ENCODE measurements around the gene AQP12B. TPM values are rescaled to one million over a fixed set of nuclear protein-coding genes. Genes with fewer than 3 reads are reported as not detected.
"Not testable (repeated sequence)": the region's sequence is repeated elsewhere in the genome, so short reads cannot be mapped to it uniquely, and the experiment has no call there.

Gene AQP12B
- total RNA-seq (2022), result not detected in 2 replicates
- Bru-seq, nascent RNA, result not detected
- BruChase-seq, experiment 1, labeled RNA remaining after a 2-hour chase, result not detected
- not detected for BruChase-seq, experiment 2, labeled RNA remaining after a 6-hour chase
- long read RNA-seq, result 0 reads

GRCh38 chr2:240682431-240683224 lies at the start of gene AQP12B:
TSS of gene AQP12B (minus strand) at chr2:240682885. CDS start at chr2:240682837, 48 bp downstream.
- H3K4me3 Mint-ChIP-seq (ENCODE audit: unreplicated experiment); H3K9me3 ChIP-seq; DNase-seq; H3K27me3 ChIP-seq (replicated peaks; ENCODE audit: control insufficient read depth, insufficient read depth, low read length); intact Hi-C loops (cut with micrococcal nuclease; ENCODE audit: unreplicated experiment); POLR2A ChIA-PET; CTCF ChIA-PET; H3K27me3 Mint-ChIP-seq (ENCODE audit: insufficient read depth, unreplicated experiment); H3K36me3 Mint-ChIP-seq (ENCODE audit: insufficient read depth, unreplicated experiment); H3K36me3 ChIP-seq (ENCODE audit: control insufficient read depth, insufficient read depth, low read length); H3K4me1 Mint-ChIP-seq (ENCODE audit: low read depth, unreplicated experiment); H3K9me3 Mint-ChIP-seq (ENCODE audit: unreplicated experiment); H3K4me1 ChIP-seq; BruUV-seq (replicated peaks); H3K27ac Mint-ChIP-seq (ENCODE audit: unreplicated experiment); H3K4me3 ChIP-seq (ENCODE audit: low read depth, low read length): not testable (repeated sequence)

- H3K27me3 ChIP-seq (replicated peaks; ENCODE audit: control insufficient read depth, insufficient read depth, low read length), result no peaks in the 10 kb centered on the region
- H3K4me1 ChIP-seq, result no peaks in the 10 kb centered on the region
- no peak overlapping the region for H3K27ac Mint-ChIP-seq (ENCODE audit: unreplicated experiment)
- CTCF ChIA-PET, result no interaction called here
- no peak for DNase-seq
- H3K4me3 ChIP-seq (ENCODE audit: low read depth, low read length), result no peak overlapping the region
- H3K27me3 Mint-ChIP-seq (ENCODE audit: insufficient read depth, unreplicated experiment), result no peaks in the 10 kb centered on the region
- intact Hi-C loops (cut with micrococcal nuclease; ENCODE audit: unreplicated experiment), result no loop called here
- no peaks in the 10 kb centered on the region for H3K9me3 Mint-ChIP-seq (ENCODE audit: unreplicated experiment)
- no peaks in the 10 kb centered on the region for H3K4me1 Mint-ChIP-seq (ENCODE audit: low read depth, unreplicated experiment)
- H3K9me3 ChIP-seq, result no peaks in the 10 kb centered on the region
- TF ChIP-seq CTCF (IDR thresholded peaks at IDR 0.05; ENCODE audit: insufficient read depth in 1 of 2, low read depth in 1 of 2, low read length in 1 of 2, severe bottlenecking in 1 of 2, unreplicated experiment in 1 of 2), result no peak
- no peaks in the 10 kb centered on the region for H3K36me3 Mint-ChIP-seq (ENCODE audit: insufficient read depth, unreplicated experiment)
- no peaks in the 10 kb centered on the region for H3K36me3 ChIP-seq (ENCODE audit: control insufficient read depth, insufficient read depth, low read length)
- no peak overlapping the region for H3K4me3 Mint-ChIP-seq (ENCODE audit: unreplicated experiment)
- no TSS peak for BruUV-seq (replicated peaks)
- POLR2A ChIA-PET, result no interaction called here
Observed at GRCh38 chr2:240732184-240732583, 49.5 kb upstream of the AQP12B start.

- no peak for DNase-seq
- Histone ChIP-seq H3K4me3 (ENCODE audit: low read depth, low read length) (no peak overlapping the region), H3K36me3 (ENCODE audit: control insufficient read depth, insufficient read depth, low read length) (no peaks in the 10 kb centered on the region), H3K4me1 (no peaks in the 10 kb centered on the region), H3K9me3 (no peaks in the 10 kb centered on the region), H3K27me3 (replicated peaks; ENCODE audit: control insufficient read depth, insufficient read depth, low read length) (no peaks in the 10 kb centered on the region)
- intact Hi-C loops (cut with micrococcal nuclease; ENCODE audit: unreplicated experiment), result no loop called here
- Mint-ChIP-seq H3K4me3 (ENCODE audit: unreplicated experiment) (no peak overlapping the region), H3K4me1 (ENCODE audit: low read depth, unreplicated experiment) (no peaks in the 10 kb centered on the region), H3K9me3 (ENCODE audit: unreplicated experiment) (no peaks in the 10 kb centered on the region), H3K27ac (ENCODE audit: unreplicated experiment) (no peak overlapping the region), H3K36me3 (ENCODE audit: insufficient read depth, unreplicated experiment) (no peaks in the 10 kb centered on the region), H3K27me3 (ENCODE audit: insufficient read depth, unreplicated experiment) (no peaks in the 10 kb centered on the region)
- ChIA-PET POLR2A (no interaction called here), CTCF (no interaction called here)
- no peak for TF ChIP-seq CTCF (IDR thresholded peaks at IDR 0.05; ENCODE audit: insufficient read depth in 1 of 2, low read depth in 1 of 2, low read length in 1 of 2, severe bottlenecking in 1 of 2, unreplicated experiment in 1 of 2)
- BruUV-seq (replicated peaks), result no TSS peak
Observed at GRCh38 chr2:240731178-240731545, 48.5 kb upstream of the AQP12B start.
